ENCODE measurements around the gene THSD7B.

- TF ChIP-seq EZH2 (IDR thresholded peaks at IDR 0.05; ENCODE audit: low read depth, unreplicated experiment) (no peak), POLR2AphosphoS5 (IDR thresholded peaks at IDR 0.05; ENCODE audit: low read depth) (no peak), CTCF (conservative IDR thresholded peaks at IDR 0.05; ENCODE audit: low read depth in 2 of 2) (peak; percentile 9 to 39; a peak in 2 of 4 replicates), EZH2phosphoT487 (IDR thresholded peaks at IDR 0.05; ENCODE audit: unreplicated experiment) (no peak), JUNB (IDR thresholded peaks at IDR 0.05; ENCODE audit: unreplicated experiment) (no peak), CREB1 (CRISPR knock-in tag; IDR thresholded peaks at IDR 0.05; ENCODE audit: low read depth) (no peak), REST (IDR thresholded peaks at IDR 0.05; ENCODE audit: unreplicated experiment) (no peak), NANOG (IDR thresholded peaks at IDR 0.05; ENCODE audit: borderline replicate concordance) (no peak), ETS1 (IDR thresholded peaks at IDR 0.05) (no peak), ZNF331 (CRISPR knock-in tag; IDR thresholded peaks at IDR 0.05; ENCODE audit: low read depth) (no peak), ZNF462 (CRISPR knock-in tag; IDR thresholded peaks at IDR 0.05) (no peak)
Measured at GRCh38 chr2:136920652-136921333, 155.4 kb downstream of the THSD7B start.
